ENCODE data around the gene OR2A5.
"Not testable (repeated sequence)": the region's sequence is repeated elsewhere in the genome, so short reads cannot be mapped to it uniquely, and the experiment has no call there.

Gene OR2A5

GRCh38 chr7:144036302-144036885, 12.4 kb upstream of the OR2A5 start:
- DNase-seq, result no peak

- DNase-seq, result no peak
Measured at GRCh38 chr7:144037414-144038035, 11.2 kb upstream of the OR2A5 start.

- DNase-seq, result no peak
Measured at GRCh38 chr7:144038887-144039286, 9.9 kb upstream of the OR2A5 start.

DNA sequence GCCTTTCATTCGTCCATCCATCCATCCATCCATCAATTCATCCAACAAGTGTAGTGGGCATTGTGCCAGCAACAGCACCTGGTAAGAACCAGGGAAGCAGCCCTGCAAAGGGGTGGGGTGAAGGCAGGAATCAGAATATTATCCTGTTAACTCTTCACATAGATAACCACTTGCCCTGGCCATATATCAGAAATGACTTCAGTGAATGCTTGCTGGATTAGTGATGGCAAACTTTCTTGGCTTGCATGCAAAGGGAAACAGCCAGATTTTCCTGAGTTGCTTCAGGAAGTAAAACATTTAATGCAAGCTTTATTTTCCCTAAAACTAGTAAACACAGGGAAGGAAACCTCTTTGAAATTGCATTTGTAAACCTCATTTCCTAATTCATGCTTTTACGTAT, 743 bp downstream of the OR2A5 start:
- DNase-seq, result no peak

GRCh38 chr7:144050093-144050492, 1.3 kb downstream of the OR2A5 start:
- no peak for DNase-seq

DNA sequence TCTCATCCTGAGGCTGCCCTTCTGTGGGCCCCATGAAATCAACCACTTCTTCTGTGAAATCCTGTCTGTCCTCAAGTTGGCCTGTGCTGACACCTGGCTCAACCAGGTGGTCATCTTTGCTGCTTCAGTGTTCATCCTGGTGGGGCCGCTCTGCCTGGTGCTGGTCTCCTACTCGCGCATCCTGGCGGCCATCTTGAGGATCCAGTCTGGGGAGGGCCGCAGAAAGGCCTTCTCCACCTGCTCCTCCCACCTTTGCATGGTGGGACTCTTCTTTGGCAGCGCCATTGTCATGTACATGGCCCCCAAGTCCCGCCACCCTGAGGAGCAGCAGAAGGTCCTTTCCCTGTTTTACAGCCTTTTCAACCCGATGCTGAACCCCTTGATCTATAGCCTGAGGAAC, 2.1 kb downstream of the OR2A5 start:
- DNase-seq, result not testable (repeated sequence)

- DNase-seq, result no peak
Measured at GRCh38 chr7:144057954-144058353, 9.2 kb downstream of the OR2A5 start.

DNA sequence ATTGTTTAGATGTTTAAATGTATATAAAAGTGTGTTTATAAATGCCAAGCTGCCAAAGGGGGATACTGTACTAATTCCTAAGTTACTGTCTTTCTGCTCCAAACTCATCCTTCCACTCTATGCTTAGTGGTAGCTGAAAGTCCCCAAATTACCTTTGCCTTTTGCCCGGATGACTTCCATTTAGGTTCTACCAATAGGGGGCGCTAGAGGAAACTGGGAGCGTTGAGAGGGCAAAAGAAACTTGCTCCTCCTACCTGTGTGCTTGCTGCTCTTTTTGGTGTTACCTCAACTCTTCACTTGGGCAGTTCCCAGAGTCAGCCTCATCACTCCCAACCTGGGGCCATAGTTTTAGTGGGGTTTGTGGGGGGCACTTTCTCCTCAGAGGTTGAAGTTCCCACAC, 15.0 kb downstream of the OR2A5 start:
- DNase-seq, result no peak

DNA sequence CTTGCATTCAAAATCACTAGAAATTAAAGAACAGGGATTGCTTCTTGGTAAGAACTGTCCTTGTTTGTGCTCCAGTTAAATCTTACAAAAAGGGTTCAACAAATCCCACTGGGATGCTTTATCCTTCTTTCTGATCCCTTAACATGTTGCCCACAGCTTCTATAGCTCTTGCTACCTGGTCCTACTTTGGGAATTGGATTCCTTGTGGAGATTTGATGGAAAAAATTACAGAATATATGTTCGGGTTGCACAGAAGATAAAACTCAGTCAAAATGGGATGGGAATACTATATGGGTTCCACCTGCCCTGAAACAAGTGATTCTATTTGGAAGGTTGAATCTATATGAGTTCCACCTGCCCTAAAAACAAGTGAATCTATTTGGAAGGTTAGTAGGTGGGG, 20.8 kb downstream of the OR2A5 start, which contains the start of gene OR2A25:
TSS of gene OR2A25 (plus strand) at position 301 of the 400 bp plus-strand sequence. CDS start 4,409 bp downstream, outside the sequence.
- no peak for DNase-seq

- DNase-seq, result no peak
Measured at GRCh38 chr7:144069953-144070352, 21.2 kb downstream of the OR2A5 start.

GRCh38 chr7:144074374-144074773, 25.6 kb downstream of the OR2A5 start:
- no peak for DNase-seq

- no peak for DNase-seq
Measured at GRCh38 chr7:144085978-144086377, 37.2 kb downstream of the OR2A5 start, which contains the start of gene OR2A12. Gene OR2A12 (plus strand): TSS chr7:144086278. CDS start chr7:144095108, 8,830 bp downstream.

- no peak for DNase-seq
Measured at GRCh38 chr7:144086730-144087129, 38.0 kb downstream of the OR2A5 start.

DNA sequence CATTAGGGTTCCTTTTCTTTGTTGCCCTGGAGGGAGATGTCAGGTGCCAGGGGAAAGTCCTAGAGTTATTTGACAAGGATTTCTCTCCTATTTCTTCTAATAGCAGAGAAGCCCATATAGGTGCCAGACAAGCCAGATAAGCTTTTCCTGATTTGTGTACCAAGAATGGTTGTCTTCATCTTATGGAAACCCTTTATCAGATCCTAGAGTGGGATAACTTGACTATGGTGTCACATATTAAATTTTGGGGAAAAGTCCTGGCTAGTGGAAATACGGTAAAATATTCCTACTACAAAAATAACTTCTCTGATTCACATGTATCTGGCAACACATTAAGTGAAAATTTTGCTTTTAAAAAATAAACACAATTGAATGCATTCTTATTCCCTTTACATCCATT, 38.5 kb downstream of the OR2A5 start:
- DNase-seq, result no peak

DNA sequence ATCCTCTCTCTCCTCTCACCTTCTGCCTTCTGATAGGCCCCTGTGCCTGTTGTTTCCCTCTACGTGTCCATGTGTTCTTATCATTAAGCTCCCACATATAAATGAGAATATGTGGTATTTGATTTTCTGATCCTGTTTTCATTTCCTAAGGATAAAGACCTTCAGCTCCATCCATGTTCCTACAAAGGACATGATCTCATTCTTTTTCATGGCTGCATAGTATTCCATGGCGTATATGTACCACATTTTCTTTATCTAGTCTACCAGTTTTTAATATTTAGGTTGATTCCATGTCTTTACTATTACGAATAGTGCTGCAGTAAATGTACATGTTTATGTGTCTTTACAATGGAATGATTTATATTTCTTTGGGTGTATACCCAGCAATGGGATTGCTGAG, 41.9 kb downstream of the OR2A5 start:
- no peak for DNase-seq

GRCh38 chr7:144098776-144099175, 50.0 kb downstream of the OR2A5 start:
- no peak for DNase-seq

DNA sequence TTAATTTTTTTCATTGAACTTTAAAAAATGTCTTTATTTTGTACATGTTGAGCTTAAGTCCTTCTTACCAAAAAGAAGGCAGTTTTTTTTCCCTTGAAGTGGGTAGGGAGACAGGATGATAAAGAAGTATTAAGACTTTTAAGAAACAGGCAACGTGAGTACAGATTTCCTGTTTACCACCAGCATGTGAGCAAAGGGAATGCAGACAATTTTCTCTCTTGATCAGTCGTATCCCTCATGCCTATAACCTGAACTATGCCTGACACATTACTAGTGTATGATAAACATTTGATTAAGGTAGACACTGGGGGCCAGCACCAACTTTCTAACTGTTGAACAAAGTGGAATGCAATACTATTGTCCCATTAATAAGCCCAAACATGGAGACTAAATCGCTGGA, 51.9 kb downstream of the OR2A5 start:
- no peak for DNase-seq

DNA sequence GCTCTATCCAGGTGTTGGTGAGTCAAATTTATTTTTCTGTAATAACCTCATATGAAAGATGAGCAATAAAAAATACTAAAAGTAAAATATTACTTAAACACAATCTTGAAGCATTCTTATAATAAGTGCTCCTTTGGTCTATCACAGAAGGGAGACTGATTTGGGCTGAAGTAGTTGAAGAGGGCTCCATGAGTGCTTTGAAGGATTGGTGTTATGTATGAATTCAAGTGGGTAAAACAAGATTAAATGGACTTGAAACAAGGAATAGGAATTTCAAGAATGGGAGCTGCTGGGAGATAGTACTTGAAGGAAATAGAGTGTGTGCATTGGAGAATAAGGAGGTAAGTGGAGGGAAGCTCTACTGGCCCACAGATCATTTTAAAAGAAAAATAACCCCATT, 53.3 kb downstream of the OR2A5 start:
- DNase-seq, result no peak

DNA sequence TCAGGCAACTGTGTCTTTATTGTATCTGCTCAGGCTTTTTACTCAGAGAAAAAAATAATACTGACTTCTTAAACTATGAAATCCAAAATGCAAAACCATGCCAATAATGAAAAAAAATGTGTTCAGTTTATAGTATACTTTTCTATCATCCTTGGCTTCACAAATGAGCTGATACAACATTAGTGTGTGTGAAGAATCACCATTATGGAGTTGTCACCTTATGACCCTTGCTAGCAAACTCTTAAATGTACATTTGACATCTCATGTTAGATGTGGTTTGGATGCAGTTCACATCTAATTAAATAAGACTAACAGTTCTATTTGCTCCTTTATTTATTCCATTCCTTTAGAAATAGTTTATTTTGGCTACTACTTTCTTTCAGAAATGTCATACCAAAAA, 56.5 kb downstream of the OR2A5 start:
- DNase-seq, result no peak

Data from midbrain (tissue), 1 donor.